Heart left ventricle (tissue), 16 donors: ENCODE data around the gene ISG20L2. TPM values are rescaled to one million over a fixed set of nuclear protein-coding genes. Genes with fewer than 3 reads are reported as not detected.
A peak's percentile ranks its signal among the peaks of the same experiment; 100 is the strongest.
"Not testable (repeated sequence)": the region's sequence is repeated elsewhere in the genome, so short reads cannot be mapped to it uniquely, and the experiment has no call there.

Source experiments
- ATAC-seq, 4 donors: fragments of 200-7000 bp; cut with Tn5 transposase; one replicate each; pipeline ENCODE4 v1.9.1; 2020 to 2022; ENCODE audit warnings: moderate library complexity in 4 of 4, mild to moderate bottlenecking in 3 of 4, moderate number of reproducible peaks in 1 of 4
- DNase-seq, 5 donors: peaks; one replicate each; pipeline ENCODE4 v3.0.0-alpha.2; 2020
- H3K27ac ChIP-seq, 12 donors: fragments of 200-600 bp; sonication (generic) in 4 of 12; one replicate each; pipeline versions ENCODE4 v1.5.0 to v1.8.0; 2016 to 2022; ENCODE audit warnings: mild to moderate bottlenecking in 2 of 12
- H3K27me3 ChIP-seq, 9 donors: fragments of 200-600 bp; sonication (generic) in 2 of 9; one replicate each; pipeline versions ENCODE4 v1.5.1 to v1.8.0; 2016 to 2022; ENCODE audit warnings: mild to moderate bottlenecking in 3 of 9
- H3K36me3 ChIP-seq, 9 donors: fragments of 200-600 bp; sonication (generic) in 2 of 9; one replicate each; pipeline versions ENCODE4 v1.5.0 to v1.8.0; 2018 to 2022; ENCODE audit warnings: mild to moderate bottlenecking in 2 of 9
- H3K4me1 ChIP-seq, 12 donors: fragments of 200-600 bp; sonication (generic) in 4 of 12; one replicate each; pipeline versions ENCODE4 v1.5.0 to v1.8.0; 2016 to 2022; ENCODE audit warnings: mild to moderate bottlenecking in 3 of 12
- H3K4me3 ChIP-seq, 12 donors: fragments of 200-600 bp; sonication (generic) in 4 of 12; one replicate each; pipeline versions ENCODE4 v1.5.0 to v1.8.0; 2017 to 2022; ENCODE audit warnings: mild to moderate bottlenecking in 9 of 12, moderate library complexity in 4 of 12
- H3K9me3 ChIP-seq, 12 donors: fragments of 200-600 bp; sonication (generic) in 4 of 12; one replicate each; pipeline versions ENCODE4 v1.5.0 to v1.8.0; 2016 to 2022; ENCODE audit warnings: mild to moderate bottlenecking in 1 of 12
- CTCF ChIP-seq, 12 donors: fragments of 200-600 bp; sonication (generic) in 4 of 12; IDR thresholded peaks; one replicate each; pipeline versions ENCODE4 v1.5.0 to v1.8.0; 2018 to 2022; ENCODE audit warnings: antibody characterized with exemption in 12 of 12, mild to moderate bottlenecking in 5 of 12
- POLR2A ChIP-seq, 2 donors: fragments of 450-650 bp; IDR thresholded peaks; one replicate each; pipeline ENCODE4 v1.6.1; 2017; ENCODE audit warnings: antibody characterized with exemption in 2 of 2, mild to moderate bottlenecking in 2 of 2, moderate library complexity in 2 of 2
- WGBS, 4 donors: extraction: QIAGEN DNeasy Blood & Tissue Kit in 2 of 4; methylation state at CpG; one replicate each; pipeline versions ENCODE4 v1.1.5 to v1.1.7; 2013 to 2018; 5-methylcytosine and 5-hydroxymethylcytosine counted together
- intact Hi-C, 10 donors: fragments of 100-400 bp; cut with DNase I; formaldehyde crosslinking; loops; one replicate each; pipeline versions ENCODE4 v1.11.1 to v1.14.2; 2022
- polyA plus RNA-seq, 2 donors: library from polyadenylated mRNA; stranded (reverse); fragments of 200-250 nt; gene quantifications; one replicate each; pipeline ENCODE4 v1.2.3, GENCODE V29; 2013
- total RNA-seq, 9 donors: library from RNA; depleted of rRNA in 2 of 9; stranded (reverse); fragments of >200 nt in 2 of 9; fragmentation: NEBNext Ultra II Directional in 3 of 9; extraction: Animal tissue kit (Norgen Biotek cat#: 25700) in 3 of 9; gene quantifications; one replicate each; pipeline versions ENCODE4 v1.1.0 to v1.2.4, GENCODE V29; 2016 to 2023
- donor health status: ischemic (EF 13 %, LVEDD 7.1; RV severe dilation, severe dysfunction).
- donor health status: healthy with polysubstance abuse.
- donor health status: DM: no; HTN: yes; CAD: no.
- donor health status: DM: no; HTN: no; CAD: no.
- donor health status: ischemic (EF 25% LVEDD 6.9; RV normal size, moderate dysfunction).
- donor health status: ischemic (EF 25% LVEDD 5.7; RV mildly dilated, moderate dysfunction).
- donor health status: healthy.
- donor health status: DM: yes; HTN: yes; CAD: no.
- donor health status: ischemic (EF 35%, LVEDD 5.7; RV mildly dilated, moderate dysfunction).
- donor health status: nonischemic (EF 11% LVEDD 7.7; RV severe dilation, severe dysfunction).
- donor health status: DM: yes; HTN: yes; CAD: no.
- donor health status: PGD.
- donor health status: ischemic (EF 29% LVEDD 5.4; RV normal size, mild dysfunction).
- donor health status: nonischemic (EF 23%, LVEDD 6.1; RV moderate dilation, normal function).

The ISG20L2 gene
- total and polyA plus RNA-seq, 11 donors, result 5.1 to 17.9 (median 12.8) TPM

- ATAC-seq (peak in 1 of 4 donors; percentile 22), DNase-seq (no peak)
- TF ChIP-seq POLR2A (IDR thresholded peaks at IDR 0.05) (no peak), CTCF (IDR thresholded peaks at IDR 0.05) (no peak)
- no peak overlapping the region for H3K4me3 ChIP-seq
- H3K27ac ChIP-seq, result no peak overlapping the region
- intact Hi-C loops, result no loop called here
- 66 to 73% (median 68%) methylated on average over 5 to 6 of the region's 6 CpGs for WGBS, 4 donors
- H3K36me3 ChIP-seq, result no peaks in the 10 kb centered on the region
- H3K4me1 ChIP-seq, result peaks cover 0 to 7% (median 0%) of the 10 kb centered on the region in 12 donors
- no peaks in the 10 kb centered on the region for H3K9me3 ChIP-seq
- H3K27me3 ChIP-seq, result no peaks in the 10 kb centered on the region
Measured at GRCh38 chr1:156760092-156760795, 31.7 kb upstream of the ISG20L2 start.

GRCh38 chr1:156757572-156758253, 29.1 kb upstream of the ISG20L2 start:
- ATAC-seq, H3K27ac ChIP-seq, H3K4me3 ChIP-seq, DNase-seq, H3K27me3 ChIP-seq, H3K36me3 ChIP-seq, intact Hi-C loops, H3K9me3 ChIP-seq: not testable (repeated sequence)
- H3K4me1 ChIP-seq, result peaks cover 0 to 17% (median 7%) of the 10 kb centered on the region in 12 donors
- 91 to 95% (median 93%) methylated on average over 10 of the region's 10 CpGs for WGBS, 4 donors

GRCh38 chr1:156756355-156756754, 27.8 kb upstream of the ISG20L2 start:
- WGBS, 4 donors, result 97 to 100% (median 99%) methylated on average over 1 of the region's 1 CpG
- intact Hi-C loops, result no loop called here
- DNase-seq, result no peak

GRCh38 chr1:156755527-156755950, 27.0 kb upstream of the ISG20L2 start:
- DNase-seq, result no peak
- peaks cover 0 to 24% (median 11%) of the 10 kb centered on the region in 12 donors for H3K4me1 ChIP-seq
- H3K36me3 ChIP-seq, result no peaks in the 10 kb centered on the region
- 38 to 46% (median 43%) methylated on average over 5 of the region's 5 CpGs for WGBS, 4 donors
- H3K9me3 ChIP-seq, result no peaks in the 10 kb centered on the region
- no peak for TF ChIP-seq POLR2A (IDR thresholded peaks at IDR 0.05)
- no peak for TF ChIP-seq CTCF (IDR thresholded peaks at IDR 0.05)
- intact Hi-C loops, result no loop called here
- no peak for ATAC-seq
- peak overlapping the region in 2 of 12 donors; percentile 0 to 22 for H3K27ac ChIP-seq
- H3K27me3 ChIP-seq, result no peaks in the 10 kb centered on the region
- H3K4me3 ChIP-seq, result no peak overlapping the region

More at GRCh38 chr1:156756355-156756754, 27.8 kb upstream of the ISG20L2 start:
- Histone ChIP-seq H3K36me3 (no peaks in the 10 kb centered on the region), H3K27me3 (no peaks in the 10 kb centered on the region), H3K9me3 (no peaks in the 10 kb centered on the region), H3K27ac (no peak overlapping the region), H3K4me1 (peaks cover 0 to 24% (median 11%) of the 10 kb centered on the region in 12 donors), H3K4me3 (no peak overlapping the region)
- TF ChIP-seq POLR2A (IDR thresholded peaks at IDR 0.05) (no peak), CTCF (IDR thresholded peaks at IDR 0.05) (no peak)
- ATAC-seq, result no peak
